Measurements from ENCODE around the gene SH3D19.
"Not testable (repeated sequence)": the region's sequence is repeated elsewhere in the genome, so short reads cannot be mapped to it uniquely, and the experiment has no call there.

Gene SH3D19

GRCh38 chr4:151267104-151267503 is 58.3 kb downstream of the SH3D19 start:
- no peak for DNase-seq

- DNase-seq = no peak
These were observed 58.9 kb downstream of the SH3D19 start for GRCh38 chr4:151266497-151266896.

GRCh38 chr4:151263455-151263854 is 62.0 kb downstream of the SH3D19 start:
- DNase-seq = no peak

GRCh38 chr4:151260526-151260925 is 64.9 kb downstream of the SH3D19 start:
- no peak for DNase-seq

GRCh38 chr4:151259752-151260151 is 65.7 kb downstream of the SH3D19 start:
- no peak for DNase-seq

GRCh38 chr4:151257704-151258103 is 67.7 kb downstream of the SH3D19 start:
- DNase-seq = no peak

GRCh38 chr4:151256134-151256533 is 69.3 kb downstream of the SH3D19 start:
- DNase-seq = no peak

- not testable (repeated sequence) for DNase-seq
These were observed 69.7 kb downstream of the SH3D19 start for GRCh38 chr4:151255680-151256079.

- not testable (repeated sequence) for DNase-seq
These were observed 70.2 kb downstream of the SH3D19 start for GRCh38 chr4:151255226-151255625.

- DNase-seq = peak; percentile 69
These were observed 73.7 kb downstream of the SH3D19 start for GRCh38 chr4:151251603-151252304.

GRCh38 chr4:151250706-151251105 is 74.7 kb downstream of the SH3D19 start:
- DNase-seq = no peak

- DNase-seq = no peak
These were observed 76.9 kb downstream of the SH3D19 start for GRCh38 chr4:151248519-151248918.

GRCh38 chr4:151247395-151247794 is 78.0 kb downstream of the SH3D19 start:
- DNase-seq = no peak

- DNase-seq = no peak
These were observed 78.7 kb downstream of the SH3D19 start for GRCh38 chr4:151246742-151247141.

- DNase-seq = no peak
These were observed 83.1 kb downstream of the SH3D19 start for GRCh38 chr4:151242305-151242704.

GRCh38 chr4:151239608-151240007 is 85.8 kb downstream of the SH3D19 start:
- DNase-seq = no peak

GRCh38 chr4:151238477-151238876 is 86.9 kb downstream of the SH3D19 start:
- DNase-seq = peak; percentile 9

- DNase-seq = no peak
These were observed 89.4 kb downstream of the SH3D19 start for GRCh38 chr4:151236036-151236435.

- DNase-seq = not testable (repeated sequence)
These were observed 90.0 kb downstream of the SH3D19 start for GRCh38 chr4:151235373-151235772.

GRCh38 chr4:151233600-151233999 is 91.8 kb downstream of the SH3D19 start:
- DNase-seq = no peak

GRCh38 chr4:151231915-151232595 is 93.3 kb downstream of the SH3D19 start:
- DNase-seq = no peak

GRCh38 chr4:151228189-151229119 is 97.0 kb downstream of the SH3D19 start:
- no peak for DNase-seq

GRCh38 chr4:151227731-151228130 is 97.7 kb downstream of the SH3D19 start:
- DNase-seq = no peak

All from DMS53 (cell line).